D721Med (cell line): ENCODE measurements around the gene VGLL1.

ENCODE experiments used
- DNase-seq: peaks from one replicate; pipeline ENCODE4 v3.0.0; 2011; ENCODE audit warnings: low spot score; ENCODE audit not compliant: insufficient read length
- FAIRE-seq: peaks from 2 replicates; lab custom pipeline; 2011; peaks lifted over from hg19 to GRCh38; lab: Jason Lieb, UNC
- TF ChIP-seq, protein P1 (sequence below): IDR thresholded peaks from 2 replicates; pipeline ENCODE4 v1.5.1; 2012; ENCODE audit warnings: mild to moderate bottlenecking, control low read depth; ENCODE audit not compliant: insufficient read depth; ENCODE audit errors: missing control alignments

The VGLL1 gene

DNA sequence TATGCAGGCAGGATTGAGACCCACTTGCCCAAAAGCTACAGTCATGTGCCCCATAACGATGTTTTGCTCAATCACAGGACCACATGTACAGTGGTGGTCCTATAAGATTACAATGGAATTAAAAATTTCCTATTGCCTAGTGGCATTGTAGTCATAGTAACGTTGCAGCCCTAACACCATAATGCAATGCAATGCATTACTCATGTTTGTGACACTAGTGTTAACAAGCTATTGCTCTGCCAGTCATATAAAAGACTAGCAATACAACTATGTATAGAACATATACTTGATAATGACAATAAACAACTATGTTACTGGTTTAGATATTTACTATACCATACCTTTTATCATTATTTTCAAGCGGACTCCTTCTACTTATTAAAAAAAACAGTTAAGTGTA is 50.6 kb downstream of the VGLL1 start:
- DNase-seq: no peak
- no peak for FAIRE-seq
- TF ChIP-seq, protein P1, sequence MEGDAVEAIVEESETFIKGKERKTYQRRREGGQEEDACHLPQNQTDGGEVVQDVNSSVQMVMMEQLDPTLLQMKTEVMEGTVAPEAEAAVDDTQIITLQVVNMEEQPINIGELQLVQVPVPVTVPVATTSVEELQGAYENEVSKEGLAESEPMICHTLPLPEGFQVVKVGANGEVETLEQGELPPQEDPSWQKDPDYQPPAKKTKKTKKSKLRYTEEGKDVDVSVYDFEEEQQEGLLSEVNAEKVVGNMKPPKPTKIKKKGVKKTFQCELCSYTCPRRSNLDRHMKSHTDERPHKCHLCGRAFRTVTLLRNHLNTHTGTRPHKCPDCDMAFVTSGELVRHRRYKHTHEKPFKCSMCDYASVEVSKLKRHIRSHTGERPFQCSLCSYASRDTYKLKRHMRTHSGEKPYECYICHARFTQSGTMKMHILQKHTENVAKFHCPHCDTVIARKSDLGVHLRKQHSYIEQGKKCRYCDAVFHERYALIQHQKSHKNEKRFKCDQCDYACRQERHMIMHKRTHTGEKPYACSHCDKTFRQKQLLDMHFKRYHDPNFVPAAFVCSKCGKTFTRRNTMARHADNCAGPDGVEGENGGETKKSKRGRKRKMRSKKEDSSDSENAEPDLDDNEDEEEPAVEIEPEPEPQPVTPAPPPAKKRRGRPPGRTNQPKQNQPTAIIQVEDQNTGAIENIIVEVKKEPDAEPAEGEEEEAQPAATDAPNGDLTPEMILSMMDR: no peak

DNA sequence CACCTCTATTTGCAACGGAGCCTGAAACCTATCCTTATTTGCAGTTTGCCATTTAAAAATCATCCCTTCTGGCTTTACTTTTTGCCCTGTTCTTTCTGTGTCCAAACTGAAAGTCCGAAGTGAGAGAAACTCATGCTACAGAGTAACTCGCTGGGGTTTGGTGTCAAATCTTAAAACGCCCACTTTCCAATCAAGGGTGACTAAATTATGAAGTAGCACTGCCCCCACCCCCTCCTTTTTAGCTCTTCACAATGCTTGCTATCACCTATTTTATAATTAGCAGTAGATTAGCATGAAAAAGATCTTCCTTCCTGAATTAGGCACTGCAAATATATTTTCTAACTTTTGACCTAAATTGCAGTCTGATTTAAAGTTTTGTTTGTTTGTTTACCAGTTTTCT is 52.5 kb downstream of the VGLL1 start:
- no peak for FAIRE-seq
- TF ChIP-seq, protein P1: no peak

DNA sequence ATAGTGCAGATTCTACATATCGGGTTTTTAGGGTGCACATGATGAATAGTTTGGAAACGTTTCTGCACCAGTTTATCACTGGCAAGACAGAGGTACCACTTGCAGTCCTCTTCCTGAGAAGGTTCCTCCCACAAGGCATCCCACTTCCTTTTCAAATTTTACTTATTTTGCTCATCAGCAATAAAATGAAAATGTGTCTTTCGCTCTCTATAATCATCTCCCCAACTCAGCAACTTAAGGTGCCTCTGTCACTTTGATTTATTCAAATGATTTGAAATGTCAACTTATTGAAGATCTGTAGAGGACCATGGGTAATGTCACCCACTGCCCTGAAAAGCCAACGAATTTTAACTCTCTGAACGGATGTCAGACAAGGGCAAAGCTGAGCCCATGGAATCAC is 53.2 kb downstream of the VGLL1 start:
- TF ChIP-seq, protein P1: no peak
- no peak for FAIRE-seq

More for the DNA sequence above, 52.5 kb downstream of the VGLL1 start:
- DNase-seq: no peak

DNA sequence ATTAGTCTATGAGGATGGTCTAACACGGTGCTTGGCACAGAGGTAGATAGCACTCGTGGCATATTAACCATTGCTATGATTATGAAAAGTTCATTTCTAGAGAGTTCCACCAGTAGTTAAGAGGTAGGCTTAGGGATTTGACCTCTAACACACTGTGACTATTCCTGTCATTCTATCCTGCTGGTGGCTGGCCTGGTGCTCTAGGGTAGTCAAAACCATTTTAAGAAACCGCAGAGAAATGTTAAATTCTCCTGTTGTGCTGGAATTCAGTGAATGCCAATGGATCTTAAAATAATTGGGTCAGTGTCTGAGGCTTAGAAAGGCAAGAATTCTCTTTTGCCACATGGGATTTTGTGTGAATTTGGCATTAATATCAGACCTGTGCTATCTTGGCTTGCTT is 53.9 kb downstream of the VGLL1 start:
- FAIRE-seq (no peak), DNase-seq (no peak)
- TF ChIP-seq, protein P1: no peak

More for the DNA sequence above, 53.2 kb downstream of the VGLL1 start:
- DNase-seq: no peak

DNA sequence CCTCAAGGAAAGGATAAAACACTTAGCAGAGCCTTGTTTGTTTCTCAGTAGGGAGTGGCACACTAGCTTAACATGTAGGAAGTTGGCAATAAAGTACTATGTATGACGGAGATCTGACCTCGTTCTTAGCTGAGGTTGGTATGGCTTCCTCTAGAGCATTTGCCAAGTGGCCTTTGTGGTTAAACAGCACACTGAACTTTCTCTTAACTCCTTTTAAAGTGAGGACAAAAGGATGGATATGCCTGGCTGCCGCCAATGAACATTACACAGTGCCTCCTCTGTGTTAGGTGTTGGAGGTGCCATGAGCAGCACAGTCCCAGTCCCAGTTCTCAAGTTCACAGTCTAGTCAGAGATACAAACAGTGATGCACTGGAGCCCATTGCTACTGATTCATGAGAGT is 54.4 kb downstream of the VGLL1 start:
- DNase-seq: no peak
- TF ChIP-seq, protein P1: no peak
- no peak for FAIRE-seq

DNA sequence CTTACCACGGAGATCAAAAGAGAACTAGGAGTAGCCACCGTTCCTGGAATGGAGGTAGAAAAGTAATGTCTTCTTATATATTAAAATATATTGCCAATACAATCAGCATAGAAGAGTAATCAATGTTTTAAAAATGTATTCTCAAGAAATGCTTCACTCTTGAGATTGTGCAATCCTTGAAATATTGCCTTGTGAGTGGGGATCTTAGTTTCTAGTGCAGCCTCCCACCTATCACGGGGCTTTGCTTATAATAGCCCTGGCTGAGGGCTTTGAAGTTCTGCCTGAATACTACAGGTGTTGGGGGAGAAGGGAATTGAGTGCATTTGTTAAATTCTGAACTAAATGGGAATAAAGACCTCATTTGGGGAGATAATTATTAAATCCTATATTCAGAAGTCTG is 55.5 kb downstream of the VGLL1 start:
- TF ChIP-seq, protein P1: no peak

DNA sequence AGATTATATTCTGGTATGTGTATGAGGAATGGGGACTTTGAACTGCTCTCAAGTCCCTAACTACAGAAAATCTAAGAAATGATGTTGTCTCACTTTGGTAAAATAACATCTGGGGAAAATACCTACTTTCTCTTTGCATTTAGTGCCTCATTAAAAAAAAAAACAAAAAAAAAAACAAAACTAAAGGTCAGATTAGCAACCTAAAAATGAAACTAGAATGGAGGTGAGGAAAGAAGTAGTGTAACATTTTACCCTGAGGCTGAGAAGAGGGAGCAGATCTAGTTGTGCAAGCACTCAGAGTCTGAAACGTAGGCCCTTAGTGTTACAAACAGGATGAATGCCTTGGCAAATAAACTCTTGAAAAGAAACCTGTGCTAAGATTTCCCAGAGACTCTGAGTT is 56.0 kb downstream of the VGLL1 start:
- DNase-seq (no peak), FAIRE-seq (no peak)
- TF ChIP-seq, protein P1: no peak

More for the DNA sequence above, 55.5 kb downstream of the VGLL1 start:
- FAIRE-seq: no peak
- no peak for DNase-seq
